Kasumi-1 (cell line): Measurements from ENCODE around the gene KCMF1.
A peak's percentile ranks its signal among the peaks of the same experiment; 100 is the strongest.

Source experiments
- DNase-seq, 2 experiments: peaks; one replicate each; lab custom pipeline; 2025; lab: John Stamatoyannopoulos, UW

Gene KCMF1

DNA sequence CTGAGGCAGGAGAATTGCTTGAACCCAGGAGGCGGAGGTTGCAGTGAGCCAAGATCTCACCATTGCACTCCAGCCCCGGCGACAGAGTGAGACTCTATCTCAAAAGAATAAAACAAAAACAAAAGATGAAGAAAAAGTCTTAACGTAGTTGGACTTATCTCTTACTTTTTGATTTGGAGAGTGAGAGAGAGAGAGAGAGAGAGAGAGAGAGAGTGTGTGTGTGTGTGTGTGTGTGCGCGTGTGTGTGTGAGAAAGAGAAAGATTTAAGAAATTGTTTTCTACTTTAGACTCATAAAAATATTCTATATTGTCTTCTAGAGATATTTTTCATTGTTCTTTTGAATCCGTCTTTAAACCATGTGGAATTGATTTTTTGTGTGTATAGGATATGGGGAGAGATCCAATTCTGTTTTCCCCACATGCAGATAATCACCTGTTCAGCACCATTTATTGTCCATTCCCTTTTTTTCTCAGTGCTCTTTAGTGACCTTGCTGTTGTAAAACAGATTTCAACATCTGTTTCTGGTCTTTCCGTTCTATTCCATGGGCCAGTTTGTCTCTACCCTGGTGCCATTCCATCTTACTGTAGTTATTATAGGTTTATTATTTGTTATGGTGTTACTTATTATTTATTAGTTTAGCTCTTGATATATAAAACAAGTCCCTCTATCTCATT is 53.5 kb downstream of the KCMF1 start:
- no peak for DNase-seq

DNA sequence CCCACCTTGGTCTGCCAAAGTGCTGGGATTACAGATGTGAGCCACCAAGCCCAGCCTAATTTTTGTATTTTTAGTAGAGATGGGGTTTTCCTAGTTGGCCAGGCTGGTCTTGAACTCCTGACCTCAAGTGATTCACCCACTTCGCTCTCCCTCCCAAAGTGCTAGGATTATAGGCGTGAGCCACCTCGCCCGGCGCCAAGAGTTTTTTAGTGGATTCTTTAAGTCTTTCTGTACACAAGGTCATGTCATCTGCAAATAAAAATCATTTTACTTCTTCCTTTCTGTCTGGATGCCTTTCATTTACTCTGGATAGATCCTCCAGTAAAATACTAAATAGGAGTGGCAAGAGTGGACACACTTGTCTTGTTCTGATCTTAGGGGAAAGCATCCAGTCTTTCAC is 61.7 kb downstream of the KCMF1 start:
- no peak for DNase-seq

DNA sequence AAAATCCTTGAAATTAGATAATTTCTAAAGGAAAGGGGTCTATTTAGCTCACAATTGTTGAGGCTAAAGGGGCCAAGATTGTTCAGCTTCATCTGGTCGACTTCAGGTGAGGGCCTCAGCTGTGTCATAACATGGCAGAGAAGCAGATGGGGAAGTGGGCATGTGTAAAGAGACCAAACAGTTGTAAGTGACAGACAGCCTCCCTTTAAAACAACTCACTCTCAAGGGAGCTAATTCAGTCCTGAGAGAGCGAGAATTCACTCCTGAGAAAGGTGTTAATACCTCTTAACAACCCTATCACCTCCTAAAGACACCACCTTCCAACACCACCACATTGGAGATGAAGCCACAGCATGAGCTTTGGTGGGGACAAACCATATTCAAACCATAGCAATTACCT is 62.4 kb downstream of the KCMF1 start:
- DNase-seq, result no peak

DNA sequence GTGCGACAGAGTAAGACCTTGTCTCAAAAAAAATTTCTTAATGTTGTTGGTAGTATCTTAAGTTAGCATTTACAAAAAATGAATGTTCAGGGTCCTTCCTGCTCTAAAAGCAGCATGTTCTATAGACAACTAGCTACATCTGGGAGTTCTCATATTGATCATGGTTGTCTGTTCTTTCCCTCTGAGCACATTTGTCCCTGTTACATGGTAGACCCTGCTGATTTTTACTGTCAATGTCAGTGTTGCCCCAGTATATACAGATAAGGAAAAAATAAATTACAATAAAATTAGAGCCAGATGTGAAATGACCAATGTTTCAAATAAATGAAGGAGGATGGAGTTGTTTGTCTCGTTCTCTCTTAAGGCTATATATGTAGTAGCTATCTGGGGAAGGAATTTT is 63.2 kb downstream of the KCMF1 start:
- no peak for DNase-seq

DNA sequence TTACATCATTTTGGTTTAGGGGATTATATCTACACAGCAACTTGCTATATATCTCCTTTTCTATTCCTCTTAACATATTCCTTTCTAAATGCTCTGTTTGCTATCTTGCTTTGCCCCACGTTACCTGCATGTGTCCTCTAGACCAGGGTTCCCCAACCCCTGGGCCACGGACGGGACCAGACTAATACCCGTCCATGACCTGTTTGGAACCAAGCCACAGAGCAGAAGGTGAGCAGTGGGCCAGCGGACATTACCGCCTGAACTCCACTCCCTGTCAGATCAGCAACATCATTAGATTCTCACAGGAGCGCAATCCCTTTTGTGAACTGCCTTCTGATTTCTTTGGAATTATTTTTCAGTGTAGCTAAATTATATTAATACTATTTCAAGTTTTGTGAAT is 66.7 kb downstream of the KCMF1 start:
- DNase-seq, result no peak

DNA sequence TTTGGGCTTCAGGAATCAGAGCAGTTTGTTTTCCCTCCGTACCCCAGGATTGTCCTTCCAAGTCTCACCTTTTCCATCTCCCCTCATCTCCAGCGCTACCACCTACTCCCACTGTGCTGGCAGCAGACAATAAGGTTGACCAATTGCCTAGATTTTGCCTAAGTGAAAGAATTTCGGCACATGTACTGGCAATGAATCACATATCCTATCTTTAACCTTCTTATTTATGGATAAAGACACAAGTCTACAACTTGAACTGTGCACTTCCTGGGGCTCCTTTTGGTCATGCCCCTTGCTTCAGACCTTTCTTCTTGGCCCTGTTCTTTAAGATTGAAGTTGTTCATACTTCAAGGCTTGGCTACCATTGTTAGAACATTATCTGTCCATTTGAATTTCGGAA is 71.4 kb downstream of the KCMF1 start:
- DNase-seq, result no peak

DNA sequence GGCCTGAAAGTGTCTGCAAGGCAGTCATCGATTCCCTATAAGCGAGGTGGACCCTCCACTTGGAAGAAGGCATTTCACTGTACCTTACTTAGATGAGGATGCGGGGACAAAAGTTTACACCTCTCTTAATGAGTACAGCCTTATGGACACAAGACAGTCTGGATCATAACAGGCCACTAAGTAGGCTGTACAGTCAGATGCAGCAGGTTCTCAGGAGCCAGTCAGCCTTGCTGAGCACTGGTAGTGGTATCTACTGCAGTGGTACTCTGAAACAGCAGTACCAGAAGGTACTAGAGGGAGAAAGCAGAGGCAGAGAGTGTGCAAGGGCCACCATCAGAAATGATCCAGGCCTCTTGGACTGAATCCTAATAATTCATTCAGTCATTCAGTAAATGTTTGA is 77.6 kb downstream of the KCMF1 start:
- no peak for DNase-seq

DNA sequence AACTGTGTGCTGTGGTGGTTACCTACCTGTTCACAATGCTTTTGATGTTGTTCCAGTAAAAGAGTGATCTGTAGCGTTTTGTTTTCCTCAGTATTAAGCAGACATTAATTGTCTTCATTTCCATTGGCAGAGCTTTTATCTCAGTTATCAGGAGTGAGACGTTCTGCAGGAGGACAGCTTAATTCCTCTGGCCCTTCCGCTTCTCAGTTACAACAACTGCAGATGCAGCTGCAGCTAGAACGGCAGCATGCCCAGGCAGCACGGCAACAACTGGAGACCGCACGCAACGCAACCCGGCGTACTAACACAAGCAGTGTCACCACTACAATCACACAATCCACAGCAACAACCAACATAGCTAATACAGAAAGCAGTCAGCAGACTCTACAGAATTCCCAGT is 78.3 kb downstream of the KCMF1 start:
- DNase-seq, result no peak

DNA sequence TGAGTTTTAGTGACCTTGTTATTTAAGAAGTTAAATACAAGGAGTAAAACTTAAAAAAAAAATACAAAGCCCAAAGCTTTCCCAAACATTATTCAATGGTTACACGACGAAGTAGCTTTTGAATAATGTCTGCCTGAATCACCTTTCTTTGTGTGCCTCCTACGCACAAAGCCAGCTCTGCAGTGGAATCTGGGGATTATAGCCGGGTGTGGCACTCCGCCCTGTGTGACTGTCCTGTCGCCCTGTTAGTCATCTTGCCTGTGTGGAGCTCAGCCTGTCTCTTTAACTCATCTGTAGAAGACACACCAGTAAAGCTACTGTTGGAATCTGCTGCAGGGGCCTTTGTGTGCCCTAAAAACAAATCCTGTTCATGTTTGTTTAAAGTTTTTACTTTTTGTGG is 82.8 kb downstream of the KCMF1 start:
- no peak for DNase-seq

DNA sequence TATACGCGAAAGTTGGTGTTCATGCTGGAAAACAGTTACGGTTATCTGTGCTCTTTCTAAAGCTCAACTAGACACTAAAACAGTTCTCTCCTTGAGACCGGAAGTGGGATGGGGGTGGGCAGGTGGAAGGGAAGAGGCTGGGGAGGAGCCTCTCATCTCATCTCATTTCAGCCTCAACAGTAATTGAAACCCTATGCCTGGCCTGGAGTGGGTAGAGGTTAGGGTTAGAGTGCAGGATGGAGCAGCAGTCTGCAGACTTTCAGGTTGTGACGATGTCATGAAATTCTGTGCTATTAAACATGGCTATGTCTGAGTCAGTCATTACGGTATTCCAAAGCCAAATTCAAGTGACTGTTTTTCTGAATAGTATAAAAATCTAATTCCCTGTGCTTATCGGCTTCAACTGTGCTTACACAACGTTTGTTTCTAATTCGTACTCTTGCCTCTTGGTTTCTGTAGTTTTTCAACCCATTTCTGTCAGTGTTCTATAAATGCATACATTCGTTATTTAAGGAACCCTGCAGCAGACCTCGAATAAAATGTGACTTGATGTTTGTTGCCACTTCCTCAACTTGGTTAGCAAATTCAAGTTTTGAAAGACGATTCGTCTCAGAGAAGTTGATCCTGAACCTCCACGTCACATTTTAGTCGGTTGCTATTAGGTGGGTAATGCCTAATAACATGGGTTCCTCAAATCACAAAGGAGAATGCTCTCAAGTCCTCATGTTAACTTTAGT is 86.4 kb downstream of the KCMF1 start:
- no peak for DNase-seq

DNA sequence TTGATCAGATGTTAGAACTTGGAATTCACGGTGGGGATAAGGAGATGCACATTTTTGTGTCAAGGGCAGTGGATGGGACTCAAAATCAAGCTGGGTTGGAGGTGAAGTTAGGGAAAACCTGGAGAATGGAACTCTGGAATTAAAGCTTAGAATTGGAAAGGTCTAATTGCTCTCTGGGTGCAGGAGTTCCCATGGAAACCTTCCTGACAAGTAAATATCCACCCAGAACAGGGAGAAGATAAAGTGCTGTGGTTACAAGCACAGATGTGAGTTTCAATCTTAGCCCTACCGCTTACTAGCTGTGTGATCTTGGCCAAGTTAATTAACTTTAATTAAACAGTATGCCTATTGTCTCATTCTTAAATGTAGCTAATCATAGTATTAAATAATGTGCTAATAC is 90.9 kb downstream of the KCMF1 start:
- no peak for DNase-seq

DNA sequence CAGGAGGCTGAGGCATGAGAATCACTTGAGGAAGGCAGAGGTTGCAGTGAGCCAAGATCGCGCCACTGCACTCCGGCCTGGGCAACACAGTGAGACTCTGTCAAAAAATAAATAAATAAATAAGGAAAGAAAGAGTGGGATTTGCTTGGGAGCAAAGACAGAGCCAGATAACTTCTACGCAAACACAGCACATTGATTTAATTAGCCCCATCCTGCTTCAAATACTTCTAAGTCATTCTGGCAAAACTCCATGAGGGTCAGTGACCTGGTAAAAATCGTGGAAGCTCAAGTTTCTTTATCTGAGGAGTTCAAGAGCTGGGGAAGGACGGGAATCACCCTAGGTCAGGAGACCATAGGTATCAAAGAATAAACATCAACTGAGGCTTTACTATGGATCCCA is 91.6 kb downstream of the KCMF1 start:
- no peak for DNase-seq

DNA sequence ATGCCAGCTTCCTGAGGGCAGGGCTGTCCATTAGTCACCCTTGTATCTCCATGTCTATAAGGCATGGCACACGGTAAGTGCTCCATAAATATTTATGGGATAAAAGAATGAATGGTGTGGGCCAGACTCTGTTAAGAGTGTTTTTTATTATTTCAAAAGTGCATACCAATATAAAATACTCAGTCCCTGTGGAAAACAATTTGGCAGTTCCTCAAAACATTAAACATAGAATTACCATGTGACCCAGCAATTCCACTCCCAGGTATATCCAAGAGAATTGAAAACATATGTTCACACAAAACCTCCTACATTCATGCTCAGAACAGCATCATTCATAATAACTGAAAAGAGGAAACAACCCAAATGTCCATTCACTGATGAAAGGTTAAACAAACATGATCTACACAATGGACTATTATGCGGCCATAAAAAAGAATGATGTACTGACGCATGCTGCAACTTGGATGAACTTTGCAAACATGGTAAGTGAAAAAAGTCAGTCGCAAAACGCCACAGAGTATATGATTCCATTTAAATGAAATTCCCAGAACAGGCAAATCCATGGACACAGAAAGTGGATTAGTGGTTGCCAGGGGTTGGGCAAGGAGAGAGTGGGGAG is 93.1 kb downstream of the KCMF1 start:
- DNase-seq, result no peak

DNA sequence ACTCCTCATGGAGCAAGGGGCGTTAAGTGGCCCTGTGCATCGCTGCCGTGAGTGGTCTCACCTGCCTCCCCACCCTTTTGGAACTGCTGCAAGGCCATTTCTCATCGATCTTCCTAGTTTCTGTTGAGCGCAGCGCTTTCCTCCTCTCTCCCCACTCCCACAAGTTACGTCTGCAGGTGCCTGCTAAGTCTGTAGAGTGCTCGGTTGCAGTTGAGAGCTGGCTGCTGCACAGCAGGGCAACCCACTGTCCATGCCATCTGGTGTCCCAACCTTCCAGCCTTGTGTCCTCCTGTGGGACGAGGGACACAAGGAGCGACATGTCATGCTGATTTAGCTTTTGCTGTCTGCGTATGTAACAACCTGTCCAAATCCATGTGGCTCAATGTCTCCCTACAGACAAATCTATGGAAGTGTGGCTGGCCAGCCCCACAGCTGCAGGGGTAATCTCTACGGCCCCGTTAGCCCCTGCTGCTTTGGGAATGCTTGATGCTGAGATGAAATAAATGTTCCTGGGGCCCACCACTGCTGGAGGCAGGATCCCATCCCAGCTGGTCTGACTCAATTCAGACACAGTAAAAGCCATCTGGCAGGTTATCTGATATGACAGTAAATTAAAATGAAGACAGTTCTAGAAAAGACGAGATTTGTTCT is 94.1 kb downstream of the KCMF1 start:
- DNase-seq, result no peak

DNA sequence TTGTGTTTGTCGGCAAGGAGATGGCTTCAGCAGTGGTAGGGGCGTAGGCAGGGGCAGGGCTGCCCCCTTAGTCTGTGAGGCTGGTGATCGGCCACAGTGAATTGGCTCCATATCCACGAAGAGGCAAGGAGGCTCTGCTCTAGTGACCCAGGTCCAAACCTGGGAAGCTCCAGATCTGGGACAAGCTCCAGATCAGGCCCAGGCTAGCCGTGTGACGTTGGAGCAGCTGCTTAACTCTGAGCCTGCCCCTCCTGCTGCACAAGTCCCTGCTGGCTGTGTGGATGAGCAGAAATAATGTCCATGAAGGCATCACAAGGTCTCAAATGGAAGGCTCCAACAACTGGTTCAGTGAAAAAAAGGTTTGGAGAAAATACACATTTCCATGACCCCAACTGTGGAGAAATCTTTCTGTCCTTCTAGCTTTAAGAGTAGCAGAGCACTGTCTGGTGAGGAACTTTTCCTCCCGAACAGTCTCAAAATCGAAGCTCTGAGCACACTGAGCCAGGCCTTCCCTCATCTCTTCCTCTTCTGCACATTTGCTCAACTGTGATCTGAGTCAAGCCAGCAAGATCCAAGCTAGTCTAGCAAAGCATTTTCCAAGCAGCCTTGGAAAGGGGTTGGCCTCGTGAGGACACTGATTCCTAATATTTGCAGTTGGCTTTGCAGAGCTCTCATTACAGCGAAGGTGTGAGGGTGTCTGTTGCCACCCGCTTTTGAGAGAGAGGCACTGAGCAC is 95.2 kb downstream of the KCMF1 start:
- no peak for DNase-seq

DNA sequence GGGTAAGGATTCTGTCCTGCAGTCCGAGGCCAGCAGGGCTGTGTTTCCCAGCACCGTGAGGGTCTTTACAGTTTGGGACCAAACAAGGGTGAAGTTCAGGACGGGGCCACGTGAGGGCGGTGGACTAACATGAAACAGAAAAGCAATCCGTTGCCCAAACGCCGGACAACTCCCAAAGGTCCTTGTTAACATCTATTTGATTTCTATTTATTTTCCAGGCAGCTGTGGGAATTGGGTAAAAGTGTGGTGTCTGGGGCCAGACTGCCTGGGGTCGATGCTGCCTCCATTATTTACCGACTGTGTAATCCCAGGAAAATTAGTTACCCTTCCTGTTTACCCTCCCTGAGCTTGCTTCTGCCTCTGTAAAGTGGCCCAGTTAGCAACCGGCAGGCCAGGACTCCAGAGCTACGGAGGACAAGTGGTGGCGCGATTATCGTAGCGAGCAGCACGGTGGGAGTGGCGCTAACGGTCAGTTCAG is 96.0 kb downstream of the KCMF1 start:
- DNase-seq, result peak; percentile 70 to 75

DNA sequence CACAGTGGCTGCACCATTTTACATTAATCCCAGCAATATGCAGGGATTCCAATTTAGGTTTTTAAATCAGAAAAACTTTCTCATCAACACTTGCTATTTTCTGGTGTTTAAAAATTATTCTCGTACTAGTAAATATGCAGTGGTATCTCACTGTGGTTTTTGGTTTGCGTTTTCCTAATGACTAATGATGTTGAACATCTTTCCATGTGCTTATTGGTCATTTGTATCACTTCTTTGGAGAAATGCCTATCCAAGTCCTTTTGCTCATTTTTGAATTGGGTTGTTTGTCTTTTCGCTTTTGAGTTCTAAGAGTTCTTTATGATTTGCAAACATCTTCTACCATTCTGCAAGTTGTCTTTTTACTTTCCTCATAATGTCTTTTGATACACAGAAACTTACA is 100.1 kb downstream of the KCMF1 start:
- DNase-seq, result no peak

DNA sequence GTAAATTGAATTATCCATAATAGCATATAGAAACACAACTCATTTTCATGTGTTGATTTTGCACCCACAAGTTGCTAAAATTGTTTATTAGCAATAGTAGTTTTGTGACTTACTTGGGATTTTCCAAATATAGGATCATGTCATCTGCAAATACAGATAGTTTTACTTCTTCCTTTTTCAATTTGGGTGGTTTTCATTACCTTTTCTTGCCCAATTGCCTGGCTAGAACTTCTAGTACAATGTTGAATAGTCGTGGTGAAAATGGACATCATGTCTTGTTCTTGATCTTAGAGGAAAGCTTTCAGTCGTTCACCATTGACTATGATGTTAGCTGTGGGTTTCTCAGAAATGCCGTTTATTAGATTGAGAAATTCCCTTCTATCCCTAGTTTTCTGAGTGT is 102.1 kb downstream of the KCMF1 start:
- DNase-seq, result no peak

DNA sequence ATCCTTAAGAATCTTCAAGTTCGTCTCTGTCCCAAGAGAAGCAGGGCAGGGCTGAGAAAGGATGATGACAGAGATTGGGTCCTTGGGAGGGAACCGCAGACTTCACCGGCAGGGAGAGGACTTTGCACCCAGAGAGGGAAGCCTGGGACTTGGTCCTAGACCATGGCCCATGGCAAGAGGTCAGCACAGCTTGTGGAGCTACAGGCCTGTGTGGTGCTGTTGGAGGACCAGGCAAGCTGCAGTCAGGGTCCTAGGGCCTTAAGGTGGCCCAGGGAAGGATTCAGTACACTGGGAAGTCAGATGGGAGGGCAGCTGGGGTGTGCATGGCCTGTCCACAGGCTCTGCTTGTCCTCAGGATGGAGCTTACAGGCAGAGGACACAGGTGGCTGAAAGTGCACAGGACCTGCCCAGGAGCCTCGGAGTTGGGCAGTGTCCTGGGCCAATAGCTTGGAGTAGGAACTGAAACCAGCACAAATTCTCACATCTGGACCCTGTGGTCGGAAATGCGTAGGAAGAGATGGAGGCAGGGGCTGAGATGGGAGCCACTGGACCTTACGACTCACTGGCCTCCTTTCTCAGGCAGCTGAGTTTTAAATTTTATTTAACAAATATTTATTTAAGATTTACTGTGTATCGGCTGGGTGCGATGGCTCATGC is 105.8 kb downstream of the KCMF1 start:
- DNase-seq, result no peak

DNA sequence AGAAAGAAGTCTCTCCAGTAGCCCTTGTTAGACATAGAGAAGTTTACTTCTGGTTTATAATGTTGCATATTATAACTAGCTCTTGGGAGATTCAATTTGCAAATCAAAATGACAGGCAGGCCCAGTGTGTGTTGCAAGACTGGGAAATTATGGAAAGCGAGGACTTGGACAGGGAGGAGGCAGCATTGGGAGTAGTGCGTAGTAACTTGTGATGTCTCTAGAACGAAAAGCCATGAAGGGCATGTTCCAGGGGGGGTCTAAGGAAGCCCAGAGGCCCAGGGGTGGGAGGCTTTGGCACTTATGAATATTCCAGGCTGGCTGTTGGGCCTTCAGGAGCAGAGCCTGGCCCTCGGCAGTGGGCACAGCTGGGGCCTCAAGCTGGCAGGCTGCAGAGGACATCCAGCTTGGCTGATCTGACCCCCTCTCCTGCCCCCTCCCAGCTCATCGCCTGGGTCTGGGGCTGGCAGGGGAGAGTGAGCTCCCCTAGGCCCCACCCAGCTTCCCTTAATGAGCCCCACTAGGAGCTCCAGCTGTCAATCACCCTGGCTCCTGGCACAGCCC is 107.0 kb downstream of the KCMF1 start:
- DNase-seq, result no peak

DNA sequence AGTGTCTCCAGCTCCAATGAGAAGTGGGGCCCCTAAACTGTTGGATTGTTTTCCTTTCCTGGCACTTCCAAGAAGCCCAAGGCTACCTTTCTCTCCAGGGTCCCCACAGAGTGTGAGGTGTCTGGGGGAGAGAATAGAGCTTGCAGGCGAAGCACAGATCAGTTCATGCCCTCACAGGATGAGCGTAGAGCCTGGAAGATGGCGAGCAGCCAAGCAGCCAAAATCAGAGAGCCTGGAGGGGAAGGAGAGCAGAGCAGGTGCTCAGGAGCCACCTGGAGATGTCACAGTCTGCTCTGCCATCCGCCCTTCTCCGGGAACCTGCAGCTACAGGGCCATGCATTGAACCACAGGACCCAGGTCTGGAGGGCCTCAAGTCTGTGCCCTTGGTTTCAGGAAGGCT is 107.6 kb downstream of the KCMF1 start:
- no peak for DNase-seq
